HG03025 (cell line): ENCODE data around the gene TBC1D17.

ENCODE experiments used
- ATAC-seq: cut with Tn5 transposase; IDR thresholded peaks from one replicate; pipeline ENCODE4 v1.9.1; 2021; ENCODE audit warnings: mild to moderate bottlenecking, moderate library complexity; ENCODE audit not compliant: unreplicated experiment, low FRiP score

TBC1D17 gene

DNA sequence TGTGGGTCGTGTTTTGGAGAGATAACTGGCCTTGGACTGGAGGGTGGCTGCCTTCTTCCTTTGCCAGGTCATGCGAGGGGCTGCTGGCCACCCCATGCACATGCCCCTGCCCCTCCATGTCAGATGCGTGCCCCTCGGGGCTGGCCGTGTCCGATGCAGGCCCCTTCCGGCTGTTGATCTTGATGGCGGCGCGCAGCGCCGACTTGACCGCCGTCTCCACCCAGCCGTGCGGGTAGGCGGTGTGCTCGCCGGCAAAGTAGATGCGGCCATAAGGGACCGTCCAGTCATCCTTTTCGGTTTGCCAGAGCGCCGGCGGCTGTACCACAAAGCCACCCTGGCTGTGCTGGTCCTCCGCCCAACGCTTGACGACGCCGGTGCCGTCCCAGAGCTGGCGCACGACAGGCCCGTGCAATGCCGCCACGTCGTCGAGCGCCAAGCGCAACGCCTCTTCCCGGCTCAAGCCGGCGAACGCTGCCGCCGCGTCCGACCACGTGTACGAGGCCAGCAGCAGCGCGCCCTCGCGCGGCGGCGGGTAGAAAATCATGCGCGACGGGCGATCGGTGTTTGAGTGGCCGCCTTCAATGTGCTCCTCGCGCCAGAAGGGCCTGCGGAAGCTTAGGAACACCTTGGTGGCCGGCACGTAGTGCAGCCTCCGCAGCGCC lies 12.3 kb downstream of the TBC1D17 start:
- no peak for ATAC-seq

- ATAC-seq: no peak
These were observed 13.1 kb downstream of the TBC1D17 start for GRCh38 chr19:49890349-49891311.

GRCh38 chr19:49891393-49891792 lies 13.9 kb downstream of the TBC1D17 start:
- no peak for ATAC-seq

GRCh38 chr19:49892716-49893115 lies 15.2 kb downstream of the TBC1D17 start:
- no peak for ATAC-seq

GRCh38 chr19:49894011-49894664 lies 16.6 kb downstream of the TBC1D17 start:
- ATAC-seq: no peak

DNA sequence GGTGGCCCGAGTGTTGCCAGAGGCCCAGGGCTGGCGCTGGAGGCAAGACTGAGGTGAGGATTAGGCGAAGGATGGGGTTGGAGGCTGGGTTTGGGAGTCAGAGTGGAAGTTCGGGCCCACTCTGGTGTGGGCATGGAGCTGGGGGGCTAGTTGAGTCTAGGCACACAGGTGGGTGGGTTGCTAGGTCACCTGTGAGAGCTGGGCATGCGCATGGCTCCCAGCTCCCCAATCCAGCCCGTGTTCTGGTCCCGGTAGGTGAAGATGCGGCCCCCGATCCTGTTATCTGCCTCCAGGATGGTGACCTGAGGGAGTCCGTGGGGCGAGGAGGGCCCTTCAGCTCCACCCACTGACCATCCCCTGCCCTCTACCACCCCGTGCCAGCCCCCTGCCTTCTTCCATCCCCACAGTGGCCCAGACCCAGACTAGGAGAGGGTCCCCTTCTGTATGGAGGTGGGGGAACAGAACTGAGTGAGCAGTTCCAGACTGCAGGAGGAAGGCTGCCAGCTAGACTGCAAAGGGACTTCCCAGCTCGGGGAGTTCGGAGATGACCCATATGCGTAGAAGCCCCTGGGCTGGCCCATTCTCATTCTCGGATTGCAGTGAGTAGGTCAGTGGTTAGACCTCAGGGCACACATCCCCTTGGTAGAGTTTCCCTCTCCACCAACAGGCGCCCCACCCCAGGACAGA lies 17.5 kb downstream of the TBC1D17 start:
- ATAC-seq: no peak

- no peak for ATAC-seq
These were observed 18.2 kb downstream of the TBC1D17 start for GRCh38 chr19:49895566-49896297.

DNA sequence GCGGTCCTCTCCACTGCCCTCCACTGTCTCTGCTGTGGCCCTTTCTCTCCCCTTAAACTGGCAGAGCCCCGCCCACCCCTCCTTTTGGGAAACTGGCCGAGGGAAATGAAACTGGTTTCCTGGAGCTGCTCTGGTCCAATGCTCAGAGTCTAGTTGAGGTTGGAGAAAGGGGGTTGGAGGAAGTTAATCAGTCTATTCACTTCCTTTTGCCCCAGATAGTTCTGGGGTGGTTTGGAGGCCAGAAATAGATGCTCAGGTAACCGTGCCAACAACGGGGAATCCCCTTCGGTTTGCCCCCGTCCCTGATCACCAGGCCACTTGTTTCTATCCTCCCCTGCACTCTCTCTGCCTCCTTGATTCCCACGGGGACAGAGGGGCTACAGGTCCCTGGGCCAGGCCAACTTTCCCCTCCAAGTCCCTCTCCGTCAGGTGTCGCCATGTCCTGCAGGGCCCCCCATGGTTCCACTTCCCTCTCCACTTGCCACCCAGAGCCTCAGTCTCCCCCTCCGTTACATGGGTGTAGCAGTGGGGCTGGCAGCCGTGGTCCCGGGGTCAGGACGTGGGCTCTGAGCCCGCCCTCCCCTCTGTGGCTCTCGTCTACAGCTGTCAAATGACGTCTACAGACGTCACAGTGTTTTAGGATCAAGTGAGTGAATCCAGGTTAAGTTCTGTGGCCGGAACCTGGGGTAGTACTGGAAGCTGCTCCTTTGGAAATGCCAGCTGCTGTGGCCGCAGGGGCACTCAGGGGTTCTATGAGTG lies 19.5 kb downstream of the TBC1D17 start, which contains the start of gene IL4I1:
Gene IL4I1 (minus strand): TSS at position 25 of the 759 bp plus-strand sequence. CDS start 727 bp downstream, outside the sequence.
- no peak for ATAC-seq

DNA sequence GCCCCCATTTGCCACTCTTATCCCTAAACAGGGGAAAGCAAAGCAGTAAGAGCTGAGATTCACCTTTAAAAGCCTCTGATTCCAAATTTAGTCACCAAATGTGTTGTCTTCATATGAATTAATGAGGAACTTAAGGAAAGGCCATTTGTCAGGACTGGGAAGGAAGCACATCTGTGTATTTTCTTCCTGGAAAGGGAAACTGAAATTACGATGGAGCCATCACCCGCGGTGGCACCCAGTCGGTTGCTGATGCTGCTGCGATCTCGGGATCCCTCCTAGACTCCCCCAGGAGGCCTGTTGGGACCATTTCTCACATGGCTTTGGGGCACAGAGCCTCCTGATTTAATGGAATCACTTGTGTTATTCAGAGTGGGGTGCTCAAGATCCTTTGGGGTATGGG lies 26.6 kb downstream of the TBC1D17 start:
- ATAC-seq: no peak

DNA sequence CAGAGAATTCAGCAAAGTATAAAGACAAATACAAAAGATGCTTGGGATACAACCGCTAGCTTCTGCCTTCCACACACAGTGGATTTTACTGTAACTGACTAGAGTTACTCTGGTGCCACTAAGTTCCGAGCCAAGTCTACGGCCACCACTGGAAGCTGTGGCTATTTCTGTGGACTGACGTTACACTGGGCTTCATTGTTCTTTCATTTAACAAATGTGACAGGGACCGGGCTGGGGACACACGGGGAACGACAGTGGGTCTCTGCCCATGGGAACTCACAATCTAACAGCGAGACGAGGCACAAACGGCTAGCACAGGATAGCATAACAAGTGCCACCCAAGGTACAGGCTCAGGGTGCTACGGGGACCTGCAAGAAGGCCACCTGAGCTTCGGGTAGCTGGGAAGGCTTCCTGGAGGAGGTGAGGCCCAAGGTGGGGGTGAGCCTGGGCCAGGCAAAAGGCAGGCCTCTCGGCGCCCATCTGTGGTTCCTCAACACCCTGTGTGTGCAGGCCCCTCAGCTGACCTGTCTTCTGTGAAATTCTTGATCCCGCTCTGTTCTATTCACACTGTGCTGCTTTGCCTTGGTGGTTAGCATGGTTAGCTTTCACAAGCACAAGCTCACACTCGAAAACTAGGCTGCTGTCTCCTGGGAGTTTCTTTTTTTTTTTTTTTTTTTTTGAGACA lies 29.5 kb downstream of the TBC1D17 start:
- ATAC-seq: no peak

- ATAC-seq: no peak
These were observed 30.4 kb downstream of the TBC1D17 start for GRCh38 chr19:49907745-49908446.

GRCh38 chr19:49908480-49909420 lies 31.2 kb downstream of the TBC1D17 start:
- ATAC-seq: no peak

- no peak for ATAC-seq
These were observed 32.7 kb downstream of the TBC1D17 start for GRCh38 chr19:49910179-49910578.

GRCh38 chr19:49911381-49912145 lies 34.1 kb downstream of the TBC1D17 start:
- ATAC-seq: no peak

GRCh38 chr19:49912965-49913685 lies 35.6 kb downstream of the TBC1D17 start:
- no peak for ATAC-seq
